Right lobe of liver (tissue), 6 donors: ENCODE data around the gene ARHGEF1. TPM values are rescaled to one million over a fixed set of nuclear protein-coding genes. Genes with fewer than 3 reads are reported as not detected.
"Not testable (repeated sequence)": the region's sequence is repeated elsewhere in the genome, so short reads cannot be mapped to it uniquely, and the experiment has no call there.

Experiments used
- ATAC-seq, 4 donors: fragments of 200-7000 bp; cut with Tn5 transposase; one replicate each; pipeline ENCODE4 v1.9.1; 2020; ENCODE audit warnings: mild to moderate bottlenecking in 4 of 4, moderate library complexity in 4 of 4
- DNase-seq, 3 donors: peaks; one replicate each; pipeline ENCODE4 v3.0.0-alpha.2; 2020
- H3K27ac ChIP-seq, 3 donors: fragments of 200-600 bp; one replicate each; pipeline ENCODE4 v1.8.0; 2022
- H3K27me3 ChIP-seq, 2 donors: fragments of 200-600 bp; one replicate each; pipeline ENCODE4 v1.8.0; 2022
- H3K36me3 ChIP-seq, 4 donors: fragments of 200-600 bp; sonication (generic) in 1 of 4; one replicate each; pipeline versions ENCODE4 v1.5.1 to v1.8.0; 2017 to 2022; ENCODE audit warnings: control low read depth in 1 of 4
- H3K4me1 ChIP-seq, 4 donors: fragments of 200-600 bp; sonication (generic) in 1 of 4; one replicate each; pipeline versions ENCODE4 v1.5.1 to v1.8.0; 2017 to 2022; ENCODE audit warnings: control low read depth in 1 of 4
- H3K4me3 ChIP-seq, 3 donors: fragments of 200-600 bp; one replicate each; pipeline ENCODE4 v1.8.0; 2022
- H3K9me3 ChIP-seq, 4 donors: fragments of 200-600 bp; sonication (generic) in 1 of 4; one replicate each; pipeline versions ENCODE4 v1.5.1 to v1.8.0; 2017 to 2022; ENCODE audit warnings: control low read depth in 1 of 4
- POLR2A ChIP-seq: fragments of 450-650 bp; IDR thresholded peaks from one replicate; pipeline ENCODE4 v1.6.1; 2017; ENCODE audit warnings: antibody characterized with exemption, mild to moderate bottlenecking
- WGBS: methylation state at CpG from one replicate; pipeline ENCODE4 v1.1.6; 2018; ENCODE audit warnings: low coverage, low lambda C conversion rate; ENCODE audit not compliant: insufficient coverage; ENCODE audit errors: missing lambda C conversion rate; 5-methylcytosine and 5-hydroxymethylcytosine counted together
- intact Hi-C, 2 donors: fragments of 100-400 bp; cut with DNase I; formaldehyde crosslinking; loops; one replicate each; pipeline versions ENCODE4 v1.11.2 to v1.14.1; 2022
- total RNA-seq, 6 experiments: library from RNA; depleted of rRNA in 2 of 6; stranded (reverse); fragments of >200 nt in 2 of 6; fragmentation: NEBNext Ultra II Directional in 3 of 6; extraction: Animal tissue kit (Norgen Biotek cat#: 25700) in 3 of 6; gene quantifications; one replicate each; pipeline versions ENCODE4 v1.1.0 to v1.2.4, GENCODE V29; 2016 to 2023
- TF ChIP-seq, protein P1 (sequence below), 4 donors: fragments of 200-600 bp in 3 of 4; fragments of 450-650 bp in 1 of 4; IDR thresholded peaks; one replicate each; pipeline versions ENCODE4 v1.5.1 to v1.8.0; 2016 to 2022; ENCODE audit warnings: antibody characterized with exemption in 4 of 4, mild to moderate bottlenecking in 2 of 4
- donor health status: DM: no; HTN: yes; CAD: no.
- donor health status: DM: no; HTN: no; CAD: no.
- donor health status: DM: no; HTN: no; CAD: no.
- donor health status: DM: no; HTN: yes; CAD: no.
- donor health status: DM: no; HTN: yes; CAD: no.

ARHGEF1 gene
- total RNA-seq, 6 experiments from 2014 or later: 25.3 to 39.7 (median 30.2) TPM

DNA sequence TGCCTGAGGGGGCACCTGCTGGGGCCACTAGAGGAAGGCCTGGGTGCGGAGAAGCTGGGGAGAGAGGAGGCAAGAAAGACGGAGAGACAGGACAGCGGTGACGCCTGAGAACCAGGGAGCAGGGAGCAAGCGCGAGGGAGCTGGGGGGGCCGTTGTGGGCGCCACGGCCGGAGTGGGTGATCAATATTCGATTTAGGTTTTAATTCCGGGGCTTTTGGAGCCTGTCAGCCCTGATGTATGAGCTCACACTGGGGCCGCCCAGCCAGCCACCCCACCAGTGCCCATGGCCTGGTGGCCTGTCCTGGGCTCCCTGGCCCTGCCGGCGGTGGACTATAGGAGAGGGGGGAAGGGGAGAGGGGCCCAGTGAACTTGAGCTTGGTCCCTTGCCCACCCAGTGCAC is 54.0 kb downstream of the ARHGEF1 start:
- H3K36me3 ChIP-seq: no peaks in the 10 kb centered on the region
- WGBS: 77% methylated on average over 5 of the region's 15 CpGs
- no peaks in the 10 kb centered on the region for H3K9me3 ChIP-seq
- H3K4me1 ChIP-seq: peaks cover 0 to 6% (median 0%) of the 10 kb centered on the region in 4 donors
- TF ChIP-seq, protein P1, sequence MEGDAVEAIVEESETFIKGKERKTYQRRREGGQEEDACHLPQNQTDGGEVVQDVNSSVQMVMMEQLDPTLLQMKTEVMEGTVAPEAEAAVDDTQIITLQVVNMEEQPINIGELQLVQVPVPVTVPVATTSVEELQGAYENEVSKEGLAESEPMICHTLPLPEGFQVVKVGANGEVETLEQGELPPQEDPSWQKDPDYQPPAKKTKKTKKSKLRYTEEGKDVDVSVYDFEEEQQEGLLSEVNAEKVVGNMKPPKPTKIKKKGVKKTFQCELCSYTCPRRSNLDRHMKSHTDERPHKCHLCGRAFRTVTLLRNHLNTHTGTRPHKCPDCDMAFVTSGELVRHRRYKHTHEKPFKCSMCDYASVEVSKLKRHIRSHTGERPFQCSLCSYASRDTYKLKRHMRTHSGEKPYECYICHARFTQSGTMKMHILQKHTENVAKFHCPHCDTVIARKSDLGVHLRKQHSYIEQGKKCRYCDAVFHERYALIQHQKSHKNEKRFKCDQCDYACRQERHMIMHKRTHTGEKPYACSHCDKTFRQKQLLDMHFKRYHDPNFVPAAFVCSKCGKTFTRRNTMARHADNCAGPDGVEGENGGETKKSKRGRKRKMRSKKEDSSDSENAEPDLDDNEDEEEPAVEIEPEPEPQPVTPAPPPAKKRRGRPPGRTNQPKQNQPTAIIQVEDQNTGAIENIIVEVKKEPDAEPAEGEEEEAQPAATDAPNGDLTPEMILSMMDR (IDR thresholded peaks at IDR 0.05): no peak
- TF ChIP-seq POLR2A: no peak
- intact Hi-C loops: loop anchor here in 1 of 2 donors (10.0 kb wide), 1 partner anchor 62 kb away; the partner anchor contains the start of gene CD79A
- peaks cover 0 to 9% of the 10 kb centered on the region in 2 donors for H3K27me3 ChIP-seq
- DNase-seq: no peak
- peak in 1 of 4 donors; percentile 8 for ATAC-seq
- H3K27ac ChIP-seq: no peak overlapping the region
- no peak overlapping the region for H3K4me3 ChIP-seq

DNA sequence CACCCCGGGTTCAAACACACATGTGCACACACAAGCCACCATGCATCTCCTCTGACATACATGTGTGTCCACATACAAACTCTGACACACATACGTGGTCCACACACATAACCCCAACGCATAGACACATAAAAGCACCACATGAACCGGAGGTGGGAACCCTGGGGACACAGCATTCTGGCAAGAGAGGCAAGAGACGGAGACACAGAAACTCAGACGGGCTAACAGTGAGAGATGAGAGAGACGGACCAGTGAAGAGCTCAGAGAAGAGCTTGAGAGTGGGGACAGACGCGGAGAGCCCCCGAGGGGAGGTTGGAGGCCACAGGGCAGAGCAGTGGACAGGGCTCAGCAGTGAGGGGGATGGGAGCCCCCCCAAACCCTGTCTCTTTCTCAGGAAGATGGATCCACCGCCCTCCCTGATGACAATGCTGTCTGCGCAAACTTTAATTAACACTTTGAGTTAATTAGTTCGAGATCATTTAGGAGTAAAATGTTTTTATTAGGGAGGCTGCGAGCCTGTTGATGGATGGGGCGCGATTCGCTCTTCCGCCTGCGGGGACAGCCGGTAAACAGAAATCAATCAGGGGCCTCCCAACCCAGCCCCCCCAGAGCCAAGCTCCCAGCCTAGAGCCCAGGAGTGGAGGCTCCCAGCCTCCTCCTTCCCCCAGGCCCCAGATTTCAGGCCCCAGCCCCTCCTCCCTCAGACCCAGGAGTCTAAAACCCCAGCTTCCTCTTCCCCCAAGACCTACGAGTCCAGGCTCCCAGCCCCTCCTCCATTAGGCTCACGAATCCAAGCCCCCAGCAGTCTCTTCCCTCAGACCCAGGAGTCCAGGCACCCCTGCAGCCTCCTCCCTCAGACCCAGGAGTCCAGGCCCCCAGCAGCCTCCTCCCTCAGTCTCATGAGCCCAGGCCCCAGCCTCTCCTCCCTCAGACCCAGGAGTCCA is 54.8 kb downstream of the ARHGEF1 start:
- 49% methylated on average over 16 of the region's 22 CpGs for WGBS
- intact Hi-C loops: loop anchor here in 1 of 2 donors (10.0 kb wide), 1 partner anchor 63 kb away; the partner anchor contains the start of gene CD79A
- ATAC-seq (no peak), DNase-seq (no peak)
- H3K27ac ChIP-seq: no peak overlapping the region
- H3K27me3 ChIP-seq: peaks cover 0 to 9% of the 10 kb centered on the region in 2 donors
- TF ChIP-seq, protein P1 (IDR thresholded peaks at IDR 0.05): no peak
- TF ChIP-seq POLR2A: no peak
- H3K36me3 ChIP-seq: no peaks in the 10 kb centered on the region
- H3K4me1 ChIP-seq: peaks cover 0 to 6% (median 0%) of the 10 kb centered on the region in 4 donors
- H3K4me3 ChIP-seq: no peak overlapping the region
- no peaks in the 10 kb centered on the region for H3K9me3 ChIP-seq

DNA sequence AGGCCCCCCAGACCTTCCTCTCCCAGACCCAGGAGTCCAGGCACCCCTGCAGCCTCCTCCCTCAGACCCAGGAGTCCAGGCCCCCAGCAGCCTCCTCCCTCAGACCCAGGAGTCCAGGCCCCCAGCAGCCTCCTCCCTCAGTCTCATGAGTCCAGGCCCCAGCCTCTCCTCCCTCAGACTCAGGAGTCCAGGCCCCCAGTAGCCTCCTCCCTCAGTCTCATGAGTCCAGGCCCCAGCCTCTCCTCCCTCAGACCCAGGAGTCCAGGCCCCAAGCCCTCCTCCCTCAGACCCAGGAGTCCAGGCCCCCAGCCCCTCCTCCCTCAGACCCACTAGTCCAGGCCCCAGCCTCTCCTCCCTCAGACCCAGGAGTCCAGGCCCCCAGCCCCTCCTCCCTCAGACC is 56.2 kb downstream of the ARHGEF1 start:
- H3K27me3 ChIP-seq, H3K36me3 ChIP-seq, H3K4me1 ChIP-seq, H3K4me3 ChIP-seq, H3K9me3 ChIP-seq, ATAC-seq, H3K27ac ChIP-seq, DNase-seq: not testable (repeated sequence)
- intact Hi-C loops: loop anchor here in 1 of 2 donors (10.0 kb wide), 1 partner anchor 64 kb away; the partner anchor contains the start of gene CD79A

DNA sequence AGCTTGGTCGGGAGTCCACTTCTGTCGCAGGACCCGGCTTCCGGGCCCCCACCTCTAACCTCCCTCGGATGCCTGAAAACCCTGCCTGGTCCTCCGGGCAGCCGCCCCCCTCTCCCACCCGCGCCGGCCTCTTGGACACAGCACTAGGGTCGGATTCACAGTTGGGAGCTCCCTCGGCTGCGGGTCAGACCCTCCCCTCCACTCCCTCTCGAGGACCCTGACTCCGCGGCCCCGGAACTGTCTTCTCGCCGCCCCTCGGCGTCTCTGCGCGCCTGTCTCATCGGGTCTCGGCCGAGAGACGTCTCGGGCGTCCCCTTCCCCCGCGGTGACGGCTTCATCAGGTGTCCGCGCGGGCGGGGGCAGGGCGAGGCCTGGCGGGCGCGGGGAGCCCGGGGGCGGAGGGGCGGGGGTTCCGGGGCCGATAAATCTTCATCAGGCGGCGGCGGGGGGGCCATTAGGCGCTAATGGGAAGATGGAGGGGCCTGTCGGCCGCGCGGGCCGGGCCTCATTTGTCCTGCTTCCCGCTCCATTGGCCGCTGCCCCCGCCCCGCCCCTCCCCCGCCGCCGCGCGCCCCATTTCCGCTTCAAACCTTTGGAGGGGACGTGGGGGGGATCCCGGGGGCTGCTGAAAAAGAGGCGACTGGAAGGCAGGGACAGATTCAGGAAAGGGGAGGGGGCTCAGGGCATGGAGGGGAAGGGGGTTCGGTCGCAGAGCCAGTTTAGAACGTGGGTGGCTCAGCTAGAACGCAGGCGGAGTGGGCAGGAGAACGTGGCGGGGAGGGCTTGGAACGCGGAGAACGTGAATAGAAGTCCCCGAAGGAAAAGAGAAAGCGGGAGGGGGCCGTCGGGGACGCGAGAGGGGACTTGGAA is 57.1 kb downstream of the ARHGEF1 start:
- DNase-seq (no peak), ATAC-seq (no peak)
- H3K4me1 ChIP-seq: peaks cover 0 to 6% (median 0%) of the 10 kb centered on the region in 4 donors
- H3K36me3 ChIP-seq: no peaks in the 10 kb centered on the region
- 3% methylated on average over 40 of the region's 83 CpGs for WGBS
- peaks cover 0 to 9% of the 10 kb centered on the region in 2 donors for H3K27me3 ChIP-seq
- intact Hi-C loops: loop anchor here in 1 of 2 donors (10.0 kb wide), 1 partner anchor 65 kb away; the partner anchor contains the start of gene CD79A
- H3K9me3 ChIP-seq: no peaks in the 10 kb centered on the region
- no peak overlapping the region for H3K27ac ChIP-seq
- TF ChIP-seq, protein P1 (IDR thresholded peaks at IDR 0.05): no peak
- H3K4me3 ChIP-seq: peak overlapping the region in 2 of 3 donors; percentile 9 to 32
